GM21515 (cell line): ENCODE results near the gene LYPD6B.

Source experiments
- ATAC-seq: cut with Tn5 transposase; IDR thresholded peaks from one replicate; pipeline ENCODE4 v1.9.1; 2021; ENCODE audit not compliant: unreplicated experiment

The LYPD6B gene

DNA sequence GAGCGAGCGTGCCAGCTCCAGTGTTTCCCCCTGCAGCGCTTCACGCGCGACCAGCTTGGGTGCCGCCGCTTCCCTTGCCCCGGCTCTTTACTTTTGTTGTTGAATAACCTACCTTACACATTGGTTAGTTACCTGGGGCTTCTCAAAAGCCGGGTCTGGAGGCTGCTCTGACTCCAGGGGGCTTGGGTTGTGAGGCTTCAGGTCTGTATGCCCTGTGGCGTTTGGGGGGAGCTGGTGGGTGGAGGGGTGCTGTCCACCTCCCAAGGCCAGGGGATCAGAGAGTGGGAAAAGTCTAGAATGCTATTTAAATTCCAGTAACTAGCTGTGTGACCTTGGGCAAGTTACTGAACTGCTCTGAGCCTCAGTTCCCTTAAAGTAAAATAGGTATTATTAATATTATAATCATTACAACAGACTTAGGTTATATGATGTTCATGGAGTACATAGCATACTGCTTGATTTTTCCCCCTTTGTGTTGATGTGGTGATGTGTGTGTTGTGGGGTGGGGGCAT is 770 bp downstream of the LYPD6B start:
- ATAC-seq, result no peak

DNA sequence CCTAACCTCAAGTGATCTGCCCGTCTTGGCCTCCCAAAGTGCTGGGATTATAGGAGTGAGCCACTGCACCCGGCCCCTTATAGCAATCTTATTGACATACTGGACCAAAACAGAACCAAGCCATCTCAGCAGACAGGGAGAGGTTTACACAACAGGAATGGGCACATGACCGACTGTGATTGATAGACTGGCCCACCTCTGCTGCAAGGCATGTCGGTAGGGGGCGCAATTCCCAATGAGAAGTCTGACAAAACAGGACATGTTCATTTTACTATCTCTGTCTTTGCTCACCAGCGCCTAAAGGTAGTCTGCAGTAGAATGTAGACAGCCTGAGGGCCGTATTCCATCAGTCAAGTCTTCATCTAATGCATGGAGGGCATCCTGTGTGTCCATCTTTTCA is 2.0 kb downstream of the LYPD6B start:
- no peak for ATAC-seq

DNA sequence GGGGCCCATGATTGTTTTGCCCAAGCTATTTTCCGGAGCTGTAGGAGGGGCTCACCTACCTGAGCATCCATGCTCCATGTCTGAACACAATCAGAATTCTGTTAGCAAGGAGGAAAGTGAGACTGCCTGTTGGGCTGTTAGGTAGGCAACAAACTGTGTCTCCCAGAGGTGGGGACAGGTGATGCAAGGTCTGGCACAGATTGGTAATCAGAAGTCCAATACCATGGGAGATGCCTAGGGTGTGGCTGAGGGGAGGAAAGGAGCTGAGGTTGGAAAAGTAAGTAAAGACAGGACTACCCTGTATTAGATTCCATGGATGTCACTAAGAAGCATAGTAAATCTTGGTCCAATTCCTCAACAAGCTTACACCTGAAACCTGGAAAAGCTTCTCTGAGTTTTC is 3.0 kb downstream of the LYPD6B start:
- no peak for ATAC-seq

DNA sequence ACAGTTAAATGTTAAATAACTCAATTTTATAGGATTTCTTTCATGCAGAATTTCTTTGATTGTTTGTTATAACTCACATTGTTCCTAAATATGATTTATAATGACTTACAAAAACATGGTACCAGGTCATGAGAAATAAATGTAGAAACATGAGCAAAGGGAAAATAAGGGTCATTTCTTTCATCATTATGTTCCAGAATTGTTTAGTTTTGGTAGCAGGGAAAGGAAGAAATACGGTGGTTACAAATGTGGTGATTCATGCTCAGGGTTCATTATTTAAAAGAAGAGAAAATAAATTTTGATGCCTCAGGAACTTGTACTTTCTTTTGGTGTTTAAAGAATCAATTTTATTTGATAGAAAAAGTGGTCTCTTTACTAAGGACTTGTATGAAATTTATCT is 4.4 kb downstream of the LYPD6B start:
- no peak for ATAC-seq

DNA sequence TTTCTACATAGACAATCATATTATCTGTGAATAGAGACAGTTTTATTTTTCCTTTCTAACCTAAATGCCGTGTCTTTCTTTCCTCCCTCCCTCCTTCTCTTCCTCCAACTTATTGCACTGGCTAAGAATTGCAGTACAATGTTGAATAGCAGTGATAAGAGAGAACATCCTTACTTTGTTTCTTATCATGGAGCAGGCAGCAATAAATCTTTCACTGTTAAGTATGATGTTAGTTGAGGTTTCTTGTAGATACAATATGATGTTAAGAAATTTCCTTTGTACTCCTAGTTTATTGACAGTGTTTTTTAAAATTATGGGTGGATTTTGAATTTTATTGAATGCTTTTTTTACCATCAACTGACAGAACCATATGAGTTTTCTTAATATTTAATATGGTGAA is 6.0 kb downstream of the LYPD6B start:
- ATAC-seq, result no peak

DNA sequence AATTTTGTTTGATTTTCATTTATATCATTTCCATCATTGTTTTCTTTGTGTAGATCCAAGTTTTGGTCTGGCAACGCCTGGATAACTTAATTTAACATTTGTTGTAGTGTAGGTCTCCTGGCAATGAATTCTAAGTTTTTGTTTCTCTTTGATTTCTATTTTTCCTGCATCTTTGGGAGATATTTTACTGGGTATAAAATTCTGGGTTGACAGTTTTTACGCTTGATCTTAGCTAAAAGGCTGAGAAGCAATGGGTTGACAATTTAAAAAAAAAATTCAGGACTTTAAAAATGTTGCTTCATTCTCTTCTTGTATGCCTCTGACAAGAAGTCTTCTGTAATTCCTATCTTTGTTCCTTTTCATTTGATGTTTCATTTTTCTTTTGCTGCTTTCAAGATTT is 8.6 kb downstream of the LYPD6B start:
- no peak for ATAC-seq

DNA sequence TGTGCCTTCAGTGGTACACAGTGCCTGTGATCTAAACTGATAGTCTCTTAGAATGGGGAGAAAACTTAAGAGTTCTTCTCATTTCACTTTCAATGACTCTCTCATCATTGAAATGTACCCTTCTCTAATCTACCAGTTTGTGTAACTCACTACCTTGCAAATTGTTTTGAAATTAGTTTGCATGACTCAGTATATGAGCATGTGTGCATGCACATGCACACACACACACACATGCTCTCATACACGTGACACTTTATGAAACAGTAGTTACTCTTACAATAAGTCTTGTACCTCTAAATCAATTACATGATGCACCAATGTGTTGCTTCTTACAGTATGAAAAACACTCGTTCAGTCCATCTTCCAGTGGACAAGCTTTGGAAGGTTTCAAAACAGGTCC is 10.6 kb downstream of the LYPD6B start:
- ATAC-seq, result no peak

DNA sequence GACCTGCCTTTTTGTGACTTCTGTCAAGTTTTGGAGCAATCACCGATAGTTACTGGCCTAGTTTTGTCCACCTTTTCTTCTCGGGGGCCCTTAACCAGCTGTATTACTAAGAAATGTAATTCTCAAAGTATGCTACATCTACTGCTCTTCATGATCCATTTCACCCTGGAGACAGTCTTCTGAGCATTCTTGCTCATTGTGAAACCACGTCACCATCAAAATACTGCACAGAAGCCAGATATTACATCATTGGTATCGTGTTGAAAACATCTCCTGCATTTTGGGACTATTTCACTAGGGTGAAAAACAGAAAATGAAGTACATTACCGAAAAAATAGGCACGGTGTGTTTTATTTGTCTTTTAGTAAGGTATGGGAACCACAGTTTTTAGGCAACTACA is 11.7 kb downstream of the LYPD6B start:
- ATAC-seq, result peak; percentile 87

DNA sequence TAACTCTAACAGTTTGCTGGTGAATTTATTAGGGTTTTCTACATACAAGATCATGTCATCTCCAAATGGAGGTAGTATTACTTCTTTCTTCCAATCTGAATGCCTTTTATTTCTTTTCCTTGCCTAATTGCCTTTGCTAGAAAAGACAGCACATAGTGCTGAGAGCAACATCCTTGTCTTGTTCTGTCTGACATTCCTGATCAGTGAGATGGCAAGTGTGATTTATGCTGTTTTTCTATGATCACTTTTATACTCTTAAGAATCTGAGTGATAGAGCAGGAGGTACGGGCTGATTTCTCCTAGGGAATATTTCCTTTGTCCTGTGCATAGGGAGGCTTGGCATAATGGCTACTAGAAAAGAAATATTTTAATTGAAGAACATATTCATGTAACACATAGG is 17.3 kb downstream of the LYPD6B start:
- no peak for ATAC-seq

DNA sequence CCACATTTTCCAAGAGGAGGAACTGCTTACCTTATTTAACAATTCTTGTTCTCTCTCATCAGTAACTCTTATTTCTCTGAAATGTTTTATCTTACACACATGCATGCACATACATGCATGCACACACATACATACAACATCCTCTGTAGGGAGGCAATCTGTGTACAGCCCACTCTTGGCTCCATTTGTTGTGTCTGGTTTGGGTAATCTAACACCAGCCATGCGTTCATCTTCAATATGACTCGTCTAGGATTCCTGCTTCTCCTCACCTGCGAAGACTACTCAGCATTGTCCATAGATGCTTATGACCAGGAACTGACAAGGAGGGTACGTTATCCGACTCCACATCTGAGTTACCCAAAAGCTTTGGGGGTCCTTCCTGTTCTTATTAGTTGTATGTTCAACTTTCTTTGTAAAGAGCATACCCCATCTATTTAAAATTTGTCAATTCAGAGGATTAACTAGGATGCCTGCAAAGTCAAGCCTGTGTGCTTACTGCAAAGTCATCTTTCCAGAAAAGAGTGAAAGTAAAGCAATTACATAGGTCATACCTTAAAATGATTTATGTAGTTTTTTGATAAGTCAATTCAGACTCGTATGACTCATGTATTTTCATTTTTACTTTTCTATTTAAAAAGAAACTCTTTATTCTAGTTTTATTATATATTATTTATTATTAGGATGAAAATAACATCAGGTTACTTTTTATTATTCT is 18.2 kb downstream of the LYPD6B start:
- ATAC-seq, result no peak

DNA sequence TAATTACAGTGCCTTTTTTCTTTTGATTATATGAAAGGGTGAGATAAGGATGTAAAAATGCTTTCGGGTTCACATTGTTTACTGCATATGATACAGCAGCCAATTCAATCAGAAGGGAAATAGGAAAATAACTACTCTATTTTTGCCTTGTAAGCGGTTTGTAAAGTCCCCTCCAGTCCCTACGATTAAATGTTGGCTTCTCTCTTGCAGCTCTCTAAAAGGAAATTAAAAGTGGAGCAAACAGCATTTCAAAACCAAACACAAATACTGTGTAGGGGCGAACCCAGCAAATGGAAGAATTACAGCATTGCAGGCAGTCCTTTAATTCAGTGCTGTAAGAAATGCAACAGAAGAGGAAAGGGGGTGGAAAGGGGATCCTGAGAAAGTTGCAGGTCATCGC is 18.9 kb downstream of the LYPD6B start:
- no peak for ATAC-seq

DNA sequence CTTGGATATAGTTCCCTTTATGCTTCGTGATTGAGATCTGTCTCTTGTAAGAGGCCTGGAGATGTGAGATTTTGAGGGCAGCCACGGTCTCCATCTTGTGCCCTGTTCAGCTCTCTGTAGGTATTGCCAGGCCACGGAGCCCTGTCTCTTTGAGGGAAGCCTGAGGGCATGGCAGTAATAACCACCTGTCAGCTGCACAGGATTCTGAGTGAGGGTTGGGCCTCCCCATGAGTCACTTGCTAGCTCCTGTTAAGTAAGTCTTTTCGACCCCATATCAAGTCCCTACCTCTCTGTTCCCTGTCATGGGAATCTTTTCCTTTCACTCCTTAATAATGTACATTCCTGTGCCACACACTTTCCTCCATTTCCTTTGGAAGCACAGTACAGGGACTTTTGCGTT is 20.4 kb downstream of the LYPD6B start:
- ATAC-seq, result no peak

DNA sequence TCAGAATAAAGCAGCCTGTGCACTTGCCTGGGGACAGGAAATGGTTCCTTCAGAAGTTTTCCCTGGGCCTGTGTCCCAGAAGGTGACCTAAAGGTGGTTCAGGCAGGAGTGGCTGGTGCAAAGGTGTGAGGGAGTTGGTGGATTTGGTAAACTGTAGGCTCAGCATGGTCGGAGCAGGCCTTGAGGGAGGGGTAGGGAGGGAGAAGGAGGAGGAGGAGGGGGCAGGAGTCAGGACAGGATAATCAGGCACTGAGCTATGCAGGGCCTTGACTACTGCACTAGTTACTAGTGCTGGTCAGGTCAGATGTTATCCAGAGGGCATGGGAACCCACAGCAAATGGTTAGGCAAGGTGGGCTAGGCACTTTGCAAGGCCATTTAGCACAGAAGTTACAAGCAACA is 21.3 kb downstream of the LYPD6B start:
- ATAC-seq, result no peak

DNA sequence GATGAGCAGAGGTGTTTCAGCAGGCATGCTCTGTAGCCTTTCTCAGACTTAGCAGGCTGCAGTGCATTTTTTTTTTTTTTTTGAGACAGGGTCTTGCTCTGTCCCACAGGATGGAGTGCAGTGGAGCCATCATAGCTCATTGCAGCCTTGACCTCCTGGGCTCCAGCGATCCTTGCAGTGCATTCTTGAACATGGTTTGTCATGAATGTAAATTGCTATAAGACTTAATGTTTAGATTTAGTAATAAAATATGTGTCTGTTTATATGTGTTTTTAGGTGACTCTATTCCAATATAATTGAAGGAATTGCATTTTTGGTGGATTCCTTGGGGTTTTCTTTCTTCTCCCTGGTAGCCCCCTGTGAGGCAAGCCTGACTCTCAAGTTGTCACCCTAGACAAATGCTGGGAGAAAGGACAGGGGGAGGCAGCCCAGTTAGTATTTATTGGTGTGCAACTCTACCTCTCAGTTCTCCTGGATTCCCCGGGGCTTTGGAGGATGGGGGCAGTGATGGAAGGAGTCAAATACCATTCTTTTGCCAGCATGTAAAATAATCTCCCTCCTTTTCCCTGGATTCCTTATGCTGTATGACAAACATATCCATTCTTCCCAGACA is 22.7 kb downstream of the LYPD6B start:
- no peak for ATAC-seq

DNA sequence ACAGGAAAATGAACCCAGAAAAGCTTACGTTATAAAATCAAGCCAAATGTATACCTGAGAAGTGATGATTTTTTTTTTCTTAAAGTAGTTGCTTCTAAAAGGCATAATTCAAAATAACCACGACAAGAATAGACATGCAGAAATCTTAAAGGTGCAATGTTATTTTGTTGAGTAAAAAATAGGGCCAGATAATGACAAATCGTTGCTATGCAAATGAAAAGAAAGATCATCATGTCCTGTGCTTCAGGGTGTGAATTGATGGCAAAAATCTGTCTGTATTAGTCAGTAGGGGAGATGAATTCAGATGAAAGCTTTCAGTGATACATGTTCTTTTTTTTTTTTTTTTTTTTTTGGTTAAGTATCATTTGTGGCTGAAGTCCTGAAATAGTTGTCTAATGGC is 24.0 kb downstream of the LYPD6B start:
- ATAC-seq, result no peak

DNA sequence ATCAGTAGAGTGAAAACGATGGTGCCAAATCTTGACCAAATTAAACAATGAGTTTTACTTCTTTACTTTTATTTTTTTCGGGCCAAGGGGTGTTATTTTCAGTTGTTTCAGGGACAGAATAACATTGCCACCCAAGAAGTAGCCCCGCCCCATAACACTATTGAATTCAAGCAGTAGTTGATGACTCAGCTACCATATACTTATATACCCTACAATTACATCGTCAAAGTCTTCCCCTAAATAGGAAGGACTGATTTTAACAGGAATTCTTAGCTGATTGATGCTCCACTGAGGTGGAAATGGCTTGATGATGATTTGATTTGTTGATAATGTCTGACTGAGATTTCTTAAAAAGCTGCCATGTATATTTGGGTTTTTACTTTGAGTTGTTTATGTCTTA is 24.7 kb downstream of the LYPD6B start:
- ATAC-seq, result no peak

DNA sequence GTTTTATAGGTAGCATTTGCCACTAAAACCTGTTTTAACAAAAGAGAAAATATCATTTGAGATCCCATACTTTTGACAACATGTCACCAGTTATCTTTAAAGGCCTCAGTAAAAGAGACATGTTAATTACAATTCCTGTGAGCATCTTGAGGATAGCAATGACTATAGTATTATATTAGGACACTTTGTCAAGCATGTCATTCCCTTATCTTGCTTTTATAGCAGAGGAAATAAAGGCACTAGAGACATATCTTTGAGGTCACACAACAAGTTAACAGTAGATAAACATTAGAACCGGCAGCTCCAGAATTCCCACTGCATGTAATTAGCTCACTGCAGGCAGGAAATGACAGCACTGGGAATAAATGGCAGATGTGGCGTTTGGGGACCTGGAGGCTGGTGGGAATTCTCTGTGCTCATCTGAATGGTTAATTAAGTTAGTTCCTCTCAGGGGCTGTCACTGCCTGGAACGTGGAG is 25.9 kb downstream of the LYPD6B start:
- ATAC-seq, result no peak

DNA sequence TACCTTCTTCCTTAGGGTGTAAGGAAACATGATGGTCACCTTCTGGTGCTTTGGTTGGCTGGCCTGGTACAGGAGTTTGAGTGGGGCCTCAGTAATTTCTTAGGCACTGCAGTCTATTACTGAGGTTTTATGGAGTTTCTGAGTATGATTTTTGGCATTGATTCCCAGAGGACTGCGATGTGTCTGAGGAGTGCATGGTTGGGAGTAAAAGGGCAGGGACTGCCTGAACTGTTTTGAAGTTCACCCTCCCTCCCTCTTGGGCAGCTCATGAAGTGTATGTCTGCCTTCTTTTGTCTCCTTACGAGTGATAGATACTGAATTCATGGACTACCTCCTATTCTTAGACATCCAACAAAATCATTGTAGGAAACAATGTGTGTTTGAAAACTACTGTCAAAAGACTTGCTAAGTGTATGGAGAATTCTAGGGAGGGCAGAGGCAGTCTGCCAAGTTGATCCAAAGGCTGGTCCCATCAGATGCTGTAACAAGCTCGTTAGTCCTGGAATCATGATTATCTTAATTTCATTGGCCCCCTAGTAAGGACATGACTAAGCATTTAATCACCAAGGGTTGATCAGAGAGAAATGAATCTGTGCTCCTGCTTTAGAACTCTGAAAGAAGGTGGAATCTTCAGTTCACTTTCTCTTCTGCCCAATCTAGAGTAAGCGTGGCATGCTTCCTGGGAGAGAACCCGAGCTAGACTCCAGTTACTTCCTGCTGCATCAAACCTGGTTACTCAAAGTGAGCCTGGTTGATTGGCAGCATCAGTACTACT is 26.5 kb downstream of the LYPD6B start:
- ATAC-seq, result no peak

DNA sequence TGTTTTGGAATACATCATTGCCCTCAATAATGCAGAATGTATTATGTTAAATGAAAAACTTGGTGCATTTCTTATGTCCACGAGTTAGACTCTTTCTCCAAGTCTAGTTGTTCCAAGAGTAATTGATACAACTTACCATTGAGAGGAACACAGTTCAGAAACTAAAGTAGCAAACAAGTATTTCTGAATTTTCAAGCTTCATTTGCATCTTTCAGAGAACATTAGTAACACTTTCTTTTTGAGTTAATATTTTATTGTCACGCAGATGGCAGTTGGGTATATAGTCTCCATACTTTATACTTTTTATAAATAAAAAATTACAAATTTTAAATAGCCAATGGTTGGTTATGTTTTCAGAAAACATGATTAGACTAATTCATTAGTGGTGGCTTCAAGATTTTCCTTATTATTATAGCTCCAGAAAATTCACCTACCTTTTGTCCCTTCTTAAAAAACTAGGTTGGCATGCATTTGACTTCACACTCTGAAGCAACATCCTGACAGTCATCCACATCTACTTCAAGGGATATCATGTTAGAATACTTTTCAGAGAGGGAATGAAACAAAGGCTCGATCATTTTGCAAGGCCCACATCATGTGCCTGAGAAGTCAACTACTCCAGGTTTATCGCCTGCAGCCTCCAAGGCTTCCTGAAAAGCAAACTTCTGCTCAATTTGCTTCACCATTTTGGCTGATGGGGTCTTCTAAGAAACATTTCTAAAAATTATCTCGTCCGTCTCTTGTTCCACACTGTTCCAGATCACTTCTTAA is 29.9 kb downstream of the LYPD6B start:
- no peak for ATAC-seq

DNA sequence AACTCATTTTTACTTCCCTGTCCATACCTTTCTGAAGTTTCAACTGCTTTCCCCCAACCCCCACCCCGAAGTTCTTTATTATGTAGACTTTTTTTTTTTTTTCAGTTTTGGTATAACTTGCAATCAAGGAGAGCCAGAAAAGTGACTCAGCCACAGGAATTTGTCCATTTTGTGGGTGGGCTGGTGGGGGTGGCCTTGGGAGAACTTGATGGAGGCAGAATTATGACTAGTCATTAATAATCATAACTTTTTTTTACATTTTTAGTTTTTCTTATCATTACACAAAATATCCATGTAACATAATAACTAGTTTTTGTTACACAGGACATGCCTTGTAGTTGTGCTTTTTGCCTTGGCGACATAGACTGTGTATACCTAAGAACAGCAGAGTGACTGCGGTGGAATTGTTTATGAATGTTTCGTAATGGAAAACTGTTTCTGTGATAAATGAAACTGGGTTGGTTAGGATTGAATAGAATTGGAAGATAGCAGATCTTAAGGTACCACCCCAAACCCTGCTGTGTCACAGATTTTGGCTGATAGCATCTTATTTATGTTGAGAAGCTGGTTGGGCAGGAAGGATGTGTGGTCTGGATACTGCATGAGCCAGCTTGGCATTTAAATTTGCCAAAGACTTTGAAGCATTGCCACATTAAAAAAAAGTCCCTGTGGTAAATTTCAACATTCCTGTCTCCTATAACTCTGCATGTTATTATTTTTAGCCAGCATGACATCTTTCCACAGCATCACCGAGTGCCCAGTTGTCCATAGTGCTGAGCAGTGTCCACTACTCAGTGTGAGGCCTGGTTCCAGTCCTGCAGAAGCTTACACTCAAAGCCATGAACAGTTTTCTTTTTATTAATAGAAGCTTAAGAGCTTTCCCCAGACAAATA is 30.7 kb downstream of the LYPD6B start:
- ATAC-seq, result no peak
